Measurements from ENCODE around the gene SYT8.
"Not testable (repeated sequence)": the region's sequence is repeated elsewhere in the genome, so short reads cannot be mapped to it uniquely, and the experiment has no call there.

DNA sequence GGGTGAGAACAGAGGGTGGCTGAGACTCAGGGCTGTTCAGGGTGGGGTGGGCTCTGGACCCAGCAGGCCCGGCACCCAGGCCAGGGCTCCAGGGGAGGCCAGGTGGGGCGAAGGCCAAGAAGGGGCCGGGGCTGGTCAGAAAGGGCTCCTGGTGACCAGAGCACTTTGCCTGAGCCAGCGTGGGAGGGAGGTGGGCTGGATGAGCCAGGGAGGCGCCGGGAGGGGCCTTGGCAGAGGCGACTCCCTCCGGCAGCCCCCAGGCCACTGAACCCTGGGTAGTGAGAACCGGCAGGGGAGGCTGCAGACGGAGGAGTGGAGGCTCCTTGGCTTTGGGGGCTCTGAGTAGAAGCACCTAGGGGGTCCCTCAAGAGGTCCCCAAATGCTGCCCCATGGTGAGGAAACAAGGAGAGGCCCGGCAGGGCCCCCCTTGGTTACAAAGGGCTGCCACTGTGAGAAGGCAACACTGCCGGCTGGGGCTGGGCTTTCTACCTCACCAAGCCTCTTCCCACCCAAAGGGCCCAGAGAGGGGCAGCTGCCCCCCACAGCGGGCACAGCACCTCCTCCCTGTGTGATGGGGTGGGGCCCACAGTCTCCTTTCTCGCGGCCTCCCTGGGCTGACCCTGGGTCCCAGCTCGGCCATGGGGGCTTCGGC lies 39.8 kb downstream of the SYT8 start:
- TF ChIP-seq, protein P1, sequence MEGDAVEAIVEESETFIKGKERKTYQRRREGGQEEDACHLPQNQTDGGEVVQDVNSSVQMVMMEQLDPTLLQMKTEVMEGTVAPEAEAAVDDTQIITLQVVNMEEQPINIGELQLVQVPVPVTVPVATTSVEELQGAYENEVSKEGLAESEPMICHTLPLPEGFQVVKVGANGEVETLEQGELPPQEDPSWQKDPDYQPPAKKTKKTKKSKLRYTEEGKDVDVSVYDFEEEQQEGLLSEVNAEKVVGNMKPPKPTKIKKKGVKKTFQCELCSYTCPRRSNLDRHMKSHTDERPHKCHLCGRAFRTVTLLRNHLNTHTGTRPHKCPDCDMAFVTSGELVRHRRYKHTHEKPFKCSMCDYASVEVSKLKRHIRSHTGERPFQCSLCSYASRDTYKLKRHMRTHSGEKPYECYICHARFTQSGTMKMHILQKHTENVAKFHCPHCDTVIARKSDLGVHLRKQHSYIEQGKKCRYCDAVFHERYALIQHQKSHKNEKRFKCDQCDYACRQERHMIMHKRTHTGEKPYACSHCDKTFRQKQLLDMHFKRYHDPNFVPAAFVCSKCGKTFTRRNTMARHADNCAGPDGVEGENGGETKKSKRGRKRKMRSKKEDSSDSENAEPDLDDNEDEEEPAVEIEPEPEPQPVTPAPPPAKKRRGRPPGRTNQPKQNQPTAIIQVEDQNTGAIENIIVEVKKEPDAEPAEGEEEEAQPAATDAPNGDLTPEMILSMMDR (IDR thresholded peaks at IDR 0.05), result not testable (repeated sequence)
- TF ChIP-seq EZH2 (IDR thresholded peaks at IDR 0.05; ENCODE audit: borderline replicate concordance, insufficient read depth, low read depth, low read length, poor library complexity, severe bottlenecking), result not testable (repeated sequence)

All from B cell (primary cell).